ENCODE results near the gene BMP4.
"Not testable (repeated sequence)": the region's sequence is repeated elsewhere in the genome, so short reads cannot be mapped to it uniquely, and the experiment has no call there.

Gene BMP4

DNA sequence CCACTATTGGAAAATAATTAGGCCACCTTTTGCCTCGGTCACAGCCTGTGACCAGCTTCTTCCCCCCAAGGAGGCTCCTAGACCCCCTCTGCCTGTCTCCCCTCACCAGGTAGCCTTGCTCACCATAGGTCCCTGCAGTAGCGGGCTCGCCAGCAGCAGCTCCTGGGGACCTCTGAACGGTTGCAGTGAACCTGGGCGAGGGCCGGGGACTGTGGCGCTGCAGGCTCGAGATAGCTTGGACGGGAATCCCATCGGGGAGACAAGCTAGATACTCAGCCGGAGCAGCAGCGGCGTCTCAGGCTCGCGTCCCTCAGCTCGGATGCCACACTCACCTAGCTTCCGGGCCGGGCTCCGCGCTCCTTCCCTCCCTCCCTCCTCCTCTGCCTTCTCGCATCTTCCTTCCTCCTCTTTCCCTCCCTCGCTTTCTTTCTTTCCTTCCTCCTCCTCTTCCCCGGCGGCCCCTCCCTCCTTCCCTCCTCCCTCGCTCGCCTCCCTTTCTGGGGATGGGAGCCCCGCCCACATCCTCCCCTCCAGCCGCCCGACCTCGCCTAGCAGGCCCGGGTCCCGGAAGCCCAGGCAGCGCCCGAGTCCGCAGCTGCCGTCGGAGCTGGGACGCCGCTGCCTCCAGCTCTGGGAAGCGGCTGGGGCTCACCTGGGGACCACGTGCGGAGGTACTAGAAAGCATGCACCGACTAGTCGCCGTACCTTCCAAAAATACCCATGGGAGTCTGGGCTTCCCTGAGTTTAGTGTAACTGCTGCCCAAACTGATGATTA is at the start of gene BMP4:
Gene BMP4, minus strand, starts transcription at position 399 of the 775 bp plus-strand sequence. CDS start 4,603 bp downstream, outside the sequence.
- no peak for DNase-seq (ENCODE audit: low read depth)

DNA sequence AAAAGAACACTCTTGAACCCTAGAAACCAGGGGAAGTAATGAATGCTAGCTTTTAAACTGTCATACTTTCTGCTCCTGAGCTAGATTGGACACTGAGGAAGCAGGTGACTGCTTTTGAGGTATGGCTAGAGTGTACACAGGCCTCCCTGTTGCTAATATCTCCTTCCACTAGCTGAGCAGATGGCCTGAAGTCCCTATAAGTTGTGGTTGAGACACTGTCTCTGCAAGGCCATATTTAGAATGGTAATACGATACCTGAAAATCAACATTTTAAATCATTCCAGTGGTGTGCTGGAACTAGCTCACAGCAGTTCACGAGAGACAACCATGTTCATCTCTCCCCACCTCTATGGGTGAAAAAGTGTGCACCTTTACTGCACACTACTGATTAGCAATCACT is 46.4 kb upstream of the BMP4 start:
- DNase-seq (ENCODE audit: low read depth): no peak

DNA sequence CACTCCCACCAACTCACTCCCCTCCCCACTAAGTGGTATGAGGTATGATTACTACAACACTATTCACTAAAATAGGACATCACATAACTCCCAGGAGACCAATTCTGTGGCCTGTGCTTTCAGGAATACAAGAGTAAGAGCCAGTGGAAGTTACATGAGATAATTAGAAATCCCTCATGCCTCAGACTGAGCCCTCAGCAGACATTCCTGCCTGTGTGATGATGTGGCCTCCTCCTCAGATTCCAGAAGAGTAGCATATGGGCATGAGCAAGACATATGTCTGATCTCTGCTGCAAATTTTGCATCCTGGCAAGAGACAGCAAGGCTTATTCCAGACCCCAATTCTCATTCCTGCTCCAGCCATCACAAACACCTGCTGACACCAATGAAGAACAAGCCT is 46.0 kb upstream of the BMP4 start:
- DNase-seq (ENCODE audit: low read depth): peak; percentile 59

DNA sequence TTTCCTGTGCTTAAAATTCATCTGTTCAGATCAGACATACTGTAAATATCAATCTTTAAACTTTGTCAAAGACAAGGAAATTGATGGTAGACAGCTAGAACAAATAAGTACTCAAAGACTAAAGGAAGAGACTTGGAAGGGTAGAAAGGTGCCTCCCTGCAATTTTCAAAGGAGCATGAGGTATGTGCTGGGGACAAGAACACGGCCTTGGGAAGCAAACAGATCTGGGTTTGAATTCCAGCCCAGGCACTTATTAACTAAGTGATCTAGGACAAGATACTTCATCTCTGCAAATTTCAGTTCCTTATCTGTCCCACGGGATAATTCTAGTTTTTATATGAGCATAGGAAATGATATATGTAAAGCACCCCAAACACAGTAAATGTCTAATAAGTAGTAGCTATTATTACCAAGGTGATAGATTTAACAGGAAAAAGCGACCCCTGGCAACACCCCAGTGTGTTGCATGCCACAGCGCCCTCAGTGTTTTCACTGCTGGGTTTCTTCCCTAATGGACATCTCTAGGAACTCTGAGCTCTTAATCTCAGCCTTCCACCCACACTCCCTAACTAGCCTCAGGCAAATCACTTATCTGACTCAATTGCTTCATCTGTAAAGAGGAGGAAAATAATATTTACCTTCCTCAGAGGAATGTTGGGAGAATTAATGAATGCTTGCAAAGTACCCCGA is 44.7 kb upstream of the BMP4 start:
- no peak for DNase-seq (ENCODE audit: low read depth)

DNA sequence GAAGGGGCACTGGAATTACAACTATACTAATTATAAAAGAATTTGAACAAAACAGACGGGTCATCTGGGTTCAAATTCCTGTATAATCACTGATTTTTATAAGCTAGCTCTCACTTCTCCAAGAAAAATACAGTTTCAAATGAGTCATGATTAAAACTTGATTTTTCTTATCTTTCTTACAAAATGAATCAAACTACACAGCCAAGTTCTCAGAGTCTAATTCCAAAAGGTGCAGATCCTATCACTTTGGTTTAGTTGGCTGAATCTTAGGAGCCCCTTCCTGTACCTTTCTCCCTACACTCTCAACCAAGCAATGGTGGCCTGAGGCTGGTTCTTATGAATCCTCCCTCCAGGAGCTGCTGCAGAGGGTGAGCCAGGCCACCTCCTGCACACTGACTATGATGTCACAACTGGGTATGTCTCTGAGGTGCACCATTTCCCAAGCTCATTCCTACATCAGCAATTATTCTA is 43.8 kb upstream of the BMP4 start:
- DNase-seq (ENCODE audit: low read depth): no peak

DNA sequence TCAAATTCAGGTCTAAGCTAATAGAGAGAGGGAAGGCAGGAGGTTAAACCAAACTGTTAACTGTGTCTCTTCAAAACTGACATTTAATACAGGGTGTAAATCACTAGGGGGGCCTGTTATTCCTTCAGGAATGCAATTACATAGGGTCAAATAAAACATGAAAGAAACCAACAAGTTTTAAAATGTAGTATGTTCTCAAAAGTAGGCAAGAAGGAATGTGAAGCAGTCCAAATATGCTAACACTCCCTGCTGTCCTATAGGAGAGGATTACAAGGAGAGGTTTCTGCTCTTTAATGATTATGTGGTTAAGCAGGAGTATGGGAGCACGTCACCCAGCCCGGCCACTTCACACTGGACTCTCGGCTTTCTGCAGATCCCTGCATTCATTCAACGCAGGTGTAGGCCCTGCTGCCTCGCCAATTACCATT is 42.5 kb upstream of the BMP4 start:
- DNase-seq (ENCODE audit: low read depth): peak; percentile 64

DNA sequence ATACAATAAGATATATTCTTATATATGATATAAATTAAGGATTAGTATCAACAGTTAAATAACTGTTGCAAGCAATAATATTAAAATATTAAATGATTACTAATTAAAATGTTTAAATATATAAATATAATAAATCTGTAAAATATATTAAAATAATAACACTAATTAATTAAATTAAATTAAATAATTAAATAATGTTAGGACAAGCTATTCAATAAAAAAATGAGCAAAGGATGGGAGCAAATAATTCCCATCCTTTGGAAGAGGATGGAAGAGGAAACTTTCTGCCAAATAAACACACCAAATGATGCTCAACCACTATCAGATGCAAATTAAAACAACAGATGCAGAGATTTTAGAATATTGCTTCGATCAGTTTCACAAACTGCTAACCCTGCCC is 39.4 kb upstream of the BMP4 start:
- no peak for DNase-seq (ENCODE audit: low read depth)

DNA sequence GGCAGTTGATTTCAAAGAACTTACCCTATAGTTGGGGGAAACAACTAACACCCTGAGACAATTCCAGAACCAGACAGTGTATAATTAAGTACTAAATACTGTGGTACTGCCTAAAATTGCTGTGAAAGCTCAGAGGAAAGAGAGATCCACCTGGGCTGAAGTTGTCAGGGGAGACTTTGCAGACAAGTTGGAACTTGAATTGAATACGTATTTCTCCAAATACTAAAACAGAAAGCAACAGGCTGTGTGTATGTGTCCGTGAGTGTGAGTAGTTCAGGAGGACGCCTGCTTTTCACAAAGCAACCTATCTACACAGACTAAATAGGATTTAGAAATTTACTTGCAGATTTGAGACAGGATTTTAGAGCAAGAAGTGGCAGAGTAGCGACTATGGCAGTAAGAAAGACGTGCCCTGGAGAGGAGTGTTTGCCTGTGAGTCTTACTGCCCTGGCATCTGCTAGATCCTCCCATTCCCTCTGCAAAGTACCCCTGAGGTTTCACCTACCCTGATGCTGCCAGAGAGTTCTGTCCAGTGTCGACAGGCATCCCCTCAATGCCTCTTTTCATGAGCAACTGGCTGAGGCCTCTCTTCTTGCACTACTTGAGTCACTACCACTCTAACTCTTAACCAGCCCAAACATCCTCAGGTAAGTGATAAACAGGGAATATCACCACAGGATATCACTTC is 37.4 kb upstream of the BMP4 start:
- DNase-seq (ENCODE audit: low read depth): no peak

DNA sequence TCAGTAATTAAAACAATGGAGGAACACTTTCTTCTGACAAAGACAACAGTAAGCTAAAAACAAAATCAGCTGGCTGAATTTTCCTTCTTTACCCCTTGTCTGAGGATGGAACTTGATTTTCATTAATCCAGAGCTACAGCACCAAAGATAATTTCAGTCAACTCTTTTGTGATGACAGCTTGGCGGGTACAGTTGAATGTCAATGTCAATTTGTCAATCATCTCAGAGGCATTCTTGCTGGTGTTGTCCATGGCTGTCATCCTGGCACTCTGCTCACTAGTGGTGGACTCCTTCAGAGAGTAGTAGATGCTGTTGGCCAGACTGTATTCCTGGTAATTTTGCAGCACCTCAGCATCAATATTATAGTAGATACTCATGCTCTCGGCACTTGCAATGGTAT is 34.4 kb upstream of the BMP4 start:
- no peak for DNase-seq (ENCODE audit: low read depth)

DNA sequence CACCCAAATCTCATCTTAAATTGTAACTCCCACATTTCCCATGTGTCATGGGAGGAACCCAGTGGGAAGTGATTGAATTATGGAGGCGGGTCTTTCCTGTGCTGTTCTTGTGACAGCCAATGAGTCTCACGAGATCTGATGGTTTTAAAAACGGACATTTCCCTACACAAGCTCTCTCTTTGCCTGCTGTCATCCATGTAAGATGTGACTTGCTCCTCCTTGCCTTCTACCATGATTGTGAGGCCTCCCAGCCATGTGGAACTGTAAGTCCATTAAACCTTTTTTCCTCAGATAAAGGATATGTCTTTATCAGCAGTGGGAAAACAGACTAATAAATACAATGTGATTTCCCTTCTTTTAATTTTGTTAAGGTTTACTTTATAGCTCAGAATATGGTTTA is 30.1 kb upstream of the BMP4 start:
- DNase-seq (ENCODE audit: low read depth): not testable (repeated sequence)

DNA sequence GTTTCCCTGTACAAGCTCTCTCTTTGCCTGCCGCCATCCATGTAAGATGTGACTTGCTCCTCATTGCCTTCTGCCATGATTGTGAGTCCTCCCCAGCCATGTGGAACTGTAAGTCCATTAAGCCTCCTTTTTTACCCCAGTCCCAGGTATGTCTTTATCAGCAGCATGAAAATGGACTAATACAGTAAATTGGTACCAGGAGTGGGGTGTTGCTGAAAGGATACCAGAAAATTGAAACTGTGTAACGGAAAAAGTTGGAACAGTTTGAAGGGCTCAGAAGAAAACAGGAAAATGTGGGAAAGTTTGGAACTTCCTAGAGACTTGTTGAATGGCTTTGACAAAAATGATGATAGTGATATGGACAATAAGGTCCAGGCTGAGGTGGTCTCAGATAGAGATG is 28.3 kb upstream of the BMP4 start:
- not testable (repeated sequence) for DNase-seq (ENCODE audit: low read depth)

DNA sequence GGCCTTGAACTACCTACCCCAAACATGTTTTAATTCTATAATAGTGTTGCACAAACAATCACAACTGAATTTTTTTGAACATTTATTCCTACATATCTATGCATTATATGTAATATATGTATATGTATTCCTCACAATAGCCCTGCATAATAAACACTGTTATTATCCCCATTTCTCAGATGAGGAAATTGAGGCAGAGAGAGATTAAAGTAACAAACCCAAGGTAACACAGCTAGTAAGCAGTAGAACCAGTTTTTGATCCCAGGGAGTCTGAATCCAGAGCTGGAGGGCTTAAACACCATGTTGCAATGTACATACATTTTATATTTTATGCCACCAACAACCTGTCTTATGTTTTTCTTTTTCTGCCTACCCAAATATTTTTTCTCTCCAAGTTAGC is 26.5 kb upstream of the BMP4 start:
- no peak for DNase-seq (ENCODE audit: low read depth)

DNA sequence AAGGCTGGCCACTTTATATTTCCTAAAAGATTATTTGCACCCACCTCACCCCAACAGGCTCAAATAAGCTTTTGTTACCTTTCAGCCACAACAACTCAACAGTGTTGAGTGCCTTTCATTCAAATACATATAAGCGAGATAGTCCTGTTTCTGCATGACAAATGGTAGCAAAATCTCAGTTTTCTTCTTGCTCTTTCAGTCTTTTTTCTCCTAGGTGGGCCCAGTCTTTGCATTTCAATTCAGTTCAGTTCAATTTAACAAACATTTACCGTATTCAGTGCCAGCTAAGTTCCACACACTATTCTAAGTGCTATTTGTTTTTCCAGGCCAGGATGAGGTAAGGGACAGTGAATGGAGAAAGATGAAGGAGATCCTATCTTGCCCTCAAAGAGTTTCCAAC is 25.9 kb upstream of the BMP4 start:
- no peak for DNase-seq (ENCODE audit: low read depth)

DNA sequence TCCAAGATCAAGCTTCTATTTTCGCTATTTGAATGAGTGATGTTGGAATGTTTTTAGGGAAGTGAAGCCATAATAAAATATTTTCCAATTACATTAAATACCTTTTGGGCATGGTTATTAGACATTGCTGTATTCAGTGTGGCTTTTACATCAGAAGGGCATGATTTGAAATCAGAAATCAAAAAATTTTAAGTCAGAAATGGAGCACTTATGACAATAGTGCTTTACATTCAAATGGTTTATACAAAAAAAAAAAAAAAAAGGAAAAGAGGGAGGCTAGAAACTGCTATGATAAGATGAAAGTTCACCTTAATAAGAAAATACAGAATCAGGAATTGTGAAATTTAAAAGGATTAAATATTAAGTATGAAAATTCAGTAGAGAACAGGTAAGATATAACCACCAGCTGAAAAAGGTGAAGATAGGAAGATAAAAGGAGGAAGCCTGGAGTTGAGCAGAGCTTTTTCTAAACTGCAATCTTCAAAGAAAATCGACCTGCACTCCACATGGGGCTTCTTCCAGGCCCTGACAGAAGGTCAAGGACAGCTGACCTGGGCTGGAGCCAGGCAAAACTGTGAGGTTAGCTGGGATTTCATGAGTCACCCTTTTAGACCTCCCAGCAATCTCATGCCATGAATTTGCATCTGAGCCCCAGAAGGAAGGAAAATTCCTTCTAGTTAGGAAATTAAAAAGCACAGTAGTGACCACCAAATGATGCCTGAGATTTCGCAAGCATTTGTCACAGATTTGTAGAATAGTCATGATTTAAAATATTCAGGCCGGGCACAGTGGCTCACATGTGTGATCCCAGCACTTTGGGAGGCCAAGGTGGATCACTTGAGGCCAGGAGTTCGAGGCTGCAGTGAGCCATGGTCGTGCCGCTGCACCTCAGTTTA is 23.4 kb upstream of the BMP4 start:
- peak; percentile 77 for DNase-seq (ENCODE audit: low read depth)

DNA sequence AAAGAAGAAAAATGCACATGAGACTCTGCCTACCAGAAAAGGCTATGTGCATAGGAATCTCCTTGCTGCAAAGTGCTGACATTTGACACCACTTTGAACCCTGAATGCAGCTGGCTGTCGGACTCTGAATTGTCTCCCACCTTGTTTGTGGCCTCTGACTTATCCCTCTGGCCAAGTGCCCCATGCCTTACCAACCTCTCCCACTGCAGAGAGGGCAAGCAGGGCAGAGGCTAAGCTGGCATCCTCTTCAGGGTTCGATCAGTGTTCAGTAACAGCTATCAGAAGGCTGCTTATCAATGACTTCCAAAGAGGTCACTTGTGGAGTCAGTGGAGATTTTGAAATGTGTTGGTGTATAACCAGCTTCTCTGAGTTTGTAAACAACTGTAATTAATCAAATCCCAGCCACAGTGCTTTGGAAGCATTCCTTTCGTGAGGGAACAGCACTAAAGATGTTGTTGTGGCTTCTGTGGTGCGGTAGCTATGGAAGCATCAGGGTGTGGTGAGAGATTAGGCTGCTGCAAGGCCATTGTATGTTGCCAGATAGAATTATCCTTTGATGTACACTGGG is 22.6 kb upstream of the BMP4 start:
- DNase-seq (ENCODE audit: low read depth): peak; percentile 71

DNA sequence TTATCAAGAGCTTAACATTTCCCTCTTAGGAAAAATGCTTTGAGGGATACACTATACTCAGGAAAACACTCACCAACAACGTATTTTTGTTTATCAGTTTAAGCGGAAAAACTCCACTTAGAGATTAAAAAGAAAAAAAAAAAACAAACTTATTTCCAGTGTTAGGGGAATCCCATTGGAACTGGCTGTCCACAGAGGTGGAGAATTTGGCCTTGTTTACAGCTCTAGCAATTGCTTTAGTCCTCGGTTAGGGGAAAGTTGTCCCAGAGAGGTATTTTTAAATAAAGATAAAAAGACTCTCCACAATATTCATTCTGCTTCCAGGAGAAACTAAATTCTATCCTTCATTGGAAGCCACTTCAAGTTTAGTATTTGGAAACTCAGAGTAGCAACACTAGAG is 21.6 kb upstream of the BMP4 start:
- no peak for DNase-seq (ENCODE audit: low read depth)

DNA sequence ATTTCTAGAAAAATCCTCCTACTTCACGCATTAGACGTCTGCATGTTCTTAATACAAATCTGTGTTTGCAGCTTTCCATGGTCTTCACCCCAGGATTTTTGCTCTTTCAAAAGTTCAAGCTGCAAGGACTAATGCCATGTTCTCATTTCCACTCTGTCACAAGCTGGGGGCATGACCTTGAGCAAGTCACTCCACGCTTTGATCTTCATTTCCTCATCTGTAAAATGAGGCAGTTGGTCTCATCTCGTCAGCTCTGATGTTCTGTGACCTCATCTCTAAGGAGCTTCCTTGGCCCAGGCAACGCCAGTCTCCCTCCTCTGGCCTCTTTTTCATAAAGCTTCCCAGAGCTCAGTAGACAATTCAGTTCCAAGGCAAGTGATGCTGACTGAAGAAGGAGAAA is 18.8 kb upstream of the BMP4 start:
- DNase-seq (ENCODE audit: low read depth): no peak

DNA sequence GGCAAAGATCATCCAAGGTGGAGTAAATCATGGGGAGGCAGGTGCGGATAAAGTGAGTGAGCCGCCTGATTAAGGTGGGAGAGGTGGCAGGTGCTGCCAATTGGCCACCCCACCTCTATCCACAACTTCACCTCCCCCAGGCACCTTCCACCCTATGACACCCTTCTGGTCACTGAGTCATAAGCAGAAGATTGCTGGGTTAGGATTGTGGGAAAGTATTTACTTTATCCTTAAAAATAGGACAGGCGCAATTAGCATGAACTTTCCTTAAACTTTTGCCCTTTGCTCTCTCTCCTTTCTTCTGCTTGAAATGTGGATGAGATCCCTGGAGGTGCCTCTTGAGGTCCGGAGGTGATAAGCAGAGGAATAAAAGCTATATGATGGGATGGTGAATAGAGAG is 14.9 kb upstream of the BMP4 start:
- no peak for DNase-seq (ENCODE audit: low read depth)

DNA sequence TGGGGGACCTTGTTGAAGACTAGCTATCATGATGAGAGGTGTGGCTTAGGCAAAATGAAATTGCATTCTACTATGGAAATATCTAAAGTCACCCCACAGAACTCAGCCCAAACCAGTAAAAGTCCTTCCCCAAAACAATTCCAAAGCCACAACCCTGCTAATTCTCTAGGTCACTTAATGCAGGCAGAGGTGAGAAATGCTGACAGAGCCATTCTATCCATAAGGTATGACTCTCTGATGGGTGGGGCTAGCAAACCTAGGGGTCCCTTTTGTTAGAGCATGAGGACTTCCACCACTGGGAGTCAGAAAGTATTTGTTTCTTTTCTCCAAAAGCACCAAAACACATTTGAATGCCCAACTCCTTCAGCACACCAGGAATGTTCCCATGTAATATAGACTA is 12.7 kb upstream of the BMP4 start:
- no peak for DNase-seq (ENCODE audit: low read depth)

DNA sequence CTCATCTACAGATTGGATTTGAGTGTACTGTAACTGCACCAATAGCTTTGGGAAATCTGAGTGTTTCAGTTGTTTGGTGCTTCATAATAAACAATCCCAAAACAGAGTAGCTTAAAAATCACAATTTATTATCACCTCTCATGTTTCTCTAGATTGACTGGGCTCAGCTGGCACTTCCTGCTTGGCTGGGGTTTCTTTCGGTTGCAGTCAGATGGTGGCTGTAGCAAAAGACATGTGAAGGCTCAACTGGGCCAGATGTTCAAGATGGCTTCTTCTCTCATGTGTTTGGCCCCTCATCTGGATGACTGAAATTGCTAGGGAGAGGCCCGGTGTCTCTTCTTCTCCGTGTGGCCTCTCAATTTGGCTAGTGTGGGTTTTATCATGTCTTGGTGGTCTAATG is 12.1 kb upstream of the BMP4 start:
- no peak for DNase-seq (ENCODE audit: low read depth)

DNA sequence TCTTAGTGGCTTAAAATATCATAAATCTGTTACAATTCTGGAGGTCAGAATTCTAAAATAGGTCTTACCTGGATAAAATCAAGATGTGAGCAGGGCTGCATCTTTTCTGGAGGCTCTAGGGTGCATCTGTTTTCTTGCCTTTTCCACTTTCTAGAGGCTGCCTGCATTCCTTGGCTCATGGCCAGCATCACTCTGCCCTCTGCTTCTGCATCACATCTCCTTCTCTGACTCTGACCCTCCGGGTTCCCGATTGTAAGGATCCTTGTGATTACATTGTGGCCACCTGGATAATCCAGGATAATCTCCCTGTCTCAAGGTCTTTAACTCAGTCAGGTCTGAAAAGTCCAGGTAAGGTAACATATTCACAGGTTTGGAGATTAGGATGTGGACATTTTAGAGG is 11.0 kb upstream of the BMP4 start:
- DNase-seq (ENCODE audit: low read depth): no peak

DNA sequence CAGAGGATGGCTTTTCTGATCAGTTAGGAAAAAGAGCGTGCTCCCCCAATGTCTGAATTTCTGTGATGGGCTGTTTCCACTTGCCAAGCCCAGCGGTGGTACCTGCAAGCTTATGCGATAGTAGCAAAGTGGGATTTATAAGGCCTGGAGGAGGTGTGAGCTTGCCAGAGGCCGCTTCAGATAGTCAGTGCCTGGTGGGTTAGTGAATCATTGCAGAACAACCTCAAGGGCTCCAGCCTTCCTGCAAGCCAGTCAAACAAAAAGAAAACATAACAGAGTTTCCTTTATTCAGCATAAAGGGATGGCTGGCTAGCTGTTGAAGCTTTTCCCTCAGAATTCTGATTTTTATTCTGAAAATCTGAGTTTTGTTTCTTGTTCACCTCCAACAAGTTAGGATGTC is 7.6 kb upstream of the BMP4 start:
- DNase-seq (ENCODE audit: low read depth): no peak
